K562 (cell line): ENCODE results near the gene PLEKHA7. TPM values are rescaled to one million over a fixed set of nuclear protein-coding genes. Genes with fewer than 3 reads are reported as not detected.

Source experiments
- ATAC-seq: fragments of 200-7000 bp; cut with Tn5 transposase; 3 replicates; pipeline ENCODE4 v1.9.1; 2020; ENCODE audit warnings: moderate library complexity
- BruUV-seq: library from RNA; stranded (reverse); fragments of 400-500 nt; replicated peaks from 2 replicates; lab custom pipeline; 2021; lab: Mats Ljungman, UMichigan
- CTCF ChIA-PET: fragments of 300-600 bp; formaldehyde crosslinking; extraction: SDS; loops from one replicate; lab custom pipeline; 2021; ENCODE audit warnings: low intra/inter-chr PET ratio; lab: Yijun Ruan, JAX
- POLR2A ChIA-PET: fragments of 300-600, 350-650 bp; sonication (Branson Sonifier 250); formaldehyde crosslinking; extraction: SDS; loops from one replicate; lab custom pipeline; 2021; ENCODE audit warnings: antibody characterized with exemption, inconsistent platforms; lab: Yijun Ruan, JAX
- DNase-seq, 4 experiments: peaks; one replicate each; pipeline versions ENCODE4 v3.0.0 to v3.0.0-alpha.2; 2011 to 2018; ENCODE audit warnings: low spot score in 3 of 4, mixed read lengths in 3 of 4; ENCODE audit errors: extremely low read depth in 1 of 4
- FAIRE-seq: peaks from 2 replicates; lab custom pipeline; 2011; peaks lifted over from hg19 to GRCh38; lab: Jason Lieb, UNC
- H2AFZ ChIP-seq: 2 replicates; pipeline ENCODE4 v1.6.0; 2011; ENCODE audit warnings: low read depth, low read length, control low read depth, inconsistent platforms
- H3K27ac ChIP-seq: fragments of 200-600 bp; 3 replicates; pipeline ENCODE4 v1.8.0; 2011; ENCODE audit warnings: low read depth, mild to moderate bottlenecking, control low read depth, inconsistent platforms, low read length, moderate library complexity, mixed read lengths; ENCODE audit errors: extremely low read depth
- H3K27me3 ChIP-seq, 2 experiments: fragments of 300-600 bp in 1 of 2; 2 replicates in 1 of 2; 3 replicates in 1 of 2; pipeline versions ENCODE4 v1.6.0 to v1.8.0; 2011; ENCODE audit warnings: inconsistent platforms in 2 of 2, low read length in 2 of 2, mild to moderate bottlenecking in 1 of 2, mixed read lengths in 1 of 2, moderate library complexity in 1 of 2; ENCODE audit not compliant: control insufficient read depth in 2 of 2, insufficient read depth in 2 of 2
- H3K36me3 ChIP-seq: fragments of 300-600 bp; 3 replicates; pipeline ENCODE4 v1.8.0; 2011; ENCODE audit warnings: mild to moderate bottlenecking, low read length, inconsistent platforms; ENCODE audit not compliant: control insufficient read depth, insufficient read depth
- H3K4me1 ChIP-seq, 2 experiments: fragments of 200-600 bp in 1 of 2; replicated peaks in 1 of 2; 2 replicates in 1 of 2; 3 replicates in 1 of 2; pipeline versions ENCODE4 v1.5.1 to v1.8.0; 2011; ENCODE audit warnings: inconsistent platforms in 2 of 2, low read length in 2 of 2, mild to moderate bottlenecking in 1 of 2, mixed read lengths in 1 of 2, moderate library complexity in 1 of 2; ENCODE audit not compliant: control insufficient read depth in 2 of 2, insufficient read depth in 2 of 2
- H3K4me2 ChIP-seq: 2 replicates; pipeline ENCODE4 v1.6.1; 2011; ENCODE audit warnings: low read length, control low read depth, inconsistent platforms, mixed read lengths; ENCODE audit not compliant: insufficient read depth
- H3K4me3 ChIP-seq: fragments of 200-600 bp; sonication (generic), shearing (Covaris generic); 2 replicates; pipeline ENCODE4 v1.5.1; 2016; ENCODE audit warnings: control low read depth, inconsistent platforms
- H3K79me2 ChIP-seq: fragments of 200-600 bp; 3 replicates; pipeline ENCODE4 v1.8.0; 2011; ENCODE audit warnings: low read length, inconsistent platforms; ENCODE audit not compliant: control insufficient read depth, insufficient read depth
- H3K9ac ChIP-seq, 2 experiments: 2 replicates each; pipeline versions ENCODE4 v1.6.0 to v1.6.1; 2011; ENCODE audit warnings: low read depth in 2 of 2, low read length in 2 of 2, control low read depth in 1 of 2, inconsistent platforms in 1 of 2, mild to moderate bottlenecking in 1 of 2, mixed read lengths in 1 of 2; ENCODE audit not compliant: insufficient read depth in 1 of 2
- H3K9me1 ChIP-seq: one replicate; pipeline ENCODE4 v1.6.0; 2011; ENCODE audit warnings: inconsistent platforms, mild to moderate bottlenecking, low read length, moderate library complexity; ENCODE audit not compliant: control insufficient read depth, insufficient read depth
- H3K9me3 ChIP-seq: replicated peaks from 2 replicates; pipeline ENCODE4 v1.5.1; 2011; ENCODE audit warnings: low read depth, low read length, inconsistent platforms; ENCODE audit not compliant: control insufficient read depth, insufficient read depth
- H4K20me1 ChIP-seq: replicated peaks from 2 replicates; pipeline ENCODE4 v1.6.1; 2011; ENCODE audit warnings: low read length, inconsistent platforms, mixed read lengths; ENCODE audit not compliant: control insufficient read depth, insufficient read depth
- ARNT ChIP-seq, 2 experiments: fragments of 450-650 bp; IDR thresholded peaks; 2 replicates each; pipeline ENCODE4 v1.6.1; 2016; ENCODE audit warnings: mild to moderate bottlenecking in 1 of 2
- C11orf30 ChIP-seq: fragments of 450-650 bp; IDR thresholded peaks from 2 replicates; pipeline ENCODE4 v1.6.1; 2016; ENCODE audit warnings: low read depth, mild to moderate bottlenecking
- EZH2 ChIP-seq: IDR thresholded peaks from 2 replicates; pipeline ENCODE4 v1.6.1; 2012; ENCODE audit warnings: low read depth, mild to moderate bottlenecking, inconsistent platforms, low read length, borderline replicate concordance
- NFE2L1 ChIP-seq: fragments of 450-650 bp; IDR thresholded peaks from 2 replicates; pipeline ENCODE4 v1.6.1; 2016; ENCODE audit warnings: missing genetic modification characterization, low read depth, mild to moderate bottlenecking, missing compliant biosample characterization, moderate library complexity, borderline replicate concordance
- POLR2G ChIP-seq: fragments of 200-400 bp; formaldehyde crosslinking; IDR thresholded peaks from 2 replicates; pipeline ENCODE4 v1.6.1; 2017; ENCODE audit warnings: low read depth, mild to moderate bottlenecking, antibody characterized with exemption, low read length, moderate library complexity
- ZNF316 ChIP-seq: fragments of 450-650 bp; IDR thresholded peaks from 2 replicates; pipeline ENCODE4 v1.6.1; 2016
- WGBS: fragments of 100-300 bp; shearing (Covaris generic); methylation state at CpG from one replicate; pipeline ENCODE4 v1.1.6; 2016; ENCODE audit warnings: low coverage, mixed read lengths; ENCODE audit not compliant: insufficient coverage; ENCODE audit errors: missing lambda C conversion rate; 5-methylcytosine and 5-hydroxymethylcytosine counted together
- in situ Hi-C: fragments of 300-500 bp; cut with MboI; formaldehyde crosslinking; loops from 4 replicates; pipeline ENCODE4 v1.15.0; 2018; ENCODE audit warnings: inconsistent platforms, mixed read lengths
- intact Hi-C: fragments of 100-400 bp; cut with micrococcal nuclease; formaldehyde crosslinking; loops from 2 replicates; pipeline ENCODE4 v1.14.2; 2022
- polyA plus RNA-seq, 8 experiments: library from polyadenylated mRNA; depleted of rRNA in 4 of 8; stranded (reverse) in 5 of 8; unstranded in 3 of 8; fragments of >200 nt; fragmentation: Nextera tagmentation in 2 of 8; fragmentation: Illumina TruSeq in 1 of 8; extraction: Ambion mirVana in 2 of 8; extraction: Trizol in 1 of 8; gene quantifications; 2 replicates each; pipeline versions ENCODE4 v1.2.1 to v1.2.3, GENCODE V29; 2011 to 2014; ENCODE audit warnings: inconsistent platforms in 1 of 8, missing spikeins in 1 of 8
- total RNA-seq, 7 experiments: library from RNA; depleted of rRNA in 6 of 7; stranded (reverse); fragments of >200 nt in 6 of 7; fragmentation: Illumina TruSeq in 2 of 7; extraction: Trizol in 2 of 7; gene quantifications; 2 replicates each; pipeline versions ENCODE4 v1.2.1 to v1.2.3, GENCODE V29; 2011 to 2021; ENCODE audit warnings: low replicate concordance in 1 of 7
- TF ChIP-seq, protein P1 (sequence below), 2 experiments: fragments of 250-450 bp in 1 of 2; fragments of 450-650 bp in 1 of 2; sonication (Bioruptor Pico) in 1 of 2; IDR thresholded peaks; 2 replicates each; pipeline versions ENCODE4 v1.6.1 to v1.8.0; 2016 to 2021; ENCODE audit warnings: mild to moderate bottlenecking in 2 of 2, moderate library complexity in 2 of 2, missing compliant biosample characterization in 1 of 2, missing genetic modification characterization in 1 of 2
- TF ChIP-seq, protein P2 (sequence below), 2 experiments: IDR thresholded peaks; 2 replicates each; pipeline ENCODE4 v1.6.1; 2012; ENCODE audit warnings: improper control_type of control experiment in 2 of 2, low read depth in 2 of 2, low read length in 2 of 2, borderline replicate concordance in 1 of 2

The PLEKHA7 gene
- total and polyA plus RNA-seq, 9 of the 15 experiments (the other 6 are each of a cell fraction or from before 2014, with no cell fraction given), result 0.06 to 0.77 (median 0.20) TPM; not detected in 1

DNA sequence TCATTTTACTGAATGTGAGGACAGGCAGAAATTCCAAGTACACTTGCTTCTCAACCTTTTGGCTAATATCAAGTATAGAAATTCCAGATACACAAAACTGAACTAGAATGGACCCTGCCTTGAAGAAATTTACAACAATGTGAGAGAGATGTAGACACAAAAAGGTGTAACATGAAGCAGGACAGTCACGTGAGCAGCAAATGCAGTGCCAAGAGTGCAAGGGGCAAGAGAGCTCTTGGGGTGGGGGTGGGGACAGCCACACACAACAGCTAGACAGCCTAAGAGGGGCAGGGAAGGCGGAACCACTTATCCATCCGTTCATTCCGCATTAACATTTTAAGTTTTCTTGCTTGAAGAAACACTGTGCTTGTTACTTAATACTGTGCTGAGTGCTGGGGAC, 28.9 kb downstream of the PLEKHA7 start:
- no TSS peak for BruUV-seq
- Histone ChIP-seq H3K4me3 (no peak overlapping the region), H2AFZ (no peak overlapping the region), H4K20me1 (no peaks in the 10 kb centered on the region), H3K4me1 (no peaks in the 10 kb centered on the region; a peak in 2 of 5 replicates), H3K27me3 (peaks cover 0 to 15% of the 10 kb centered on the region in 2 experiments; a peak in 3 of 5 replicates), H3K79me2 (no peaks in the 10 kb centered on the region), H3K36me3 (no peaks in the 10 kb centered on the region), H3K27ac (no peak overlapping the region), H3K9ac (no peak overlapping the region), H3K9me3 (no peaks in the 10 kb centered on the region), H3K4me2 (no peak overlapping the region), H3K9me1 (no peaks in the 10 kb centered on the region)
- WGBS, result 6% methylated on average over 4 of the region's 4 CpGs
- in situ Hi-C loops, result no loop called here
- CTCF ChIA-PET, result no interaction called here
- FAIRE-seq, result no peak
- ATAC-seq, result no peak
- intact Hi-C loops, result no loop called here
- no peak for TF ChIP-seq NFE2L1 (tag)
- no peak for TF ChIP-seq ARNT (IDR thresholded peaks at IDR 0.05)
- TF ChIP-seq EZH2, result no peak
- TF ChIP-seq, protein P1, sequence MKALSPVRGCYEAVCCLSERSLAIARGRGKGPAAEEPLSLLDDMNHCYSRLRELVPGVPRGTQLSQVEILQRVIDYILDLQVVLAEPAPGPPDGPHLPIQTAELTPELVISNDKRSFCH (CRISPR knock-in tag; IDR thresholded peaks at IDR 0.05), result no peak
- TF ChIP-seq, protein P1 (tag; IDR thresholded peaks at IDR 0.05), result no peak
- POLR2A ChIA-PET, result interaction anchor here (1.3 kb wide), 1 partner anchor 16 kb away, joined by 4 read pairs; no protein-coding TSS in a partner anchor
- no peak for DNase-seq

DNA sequence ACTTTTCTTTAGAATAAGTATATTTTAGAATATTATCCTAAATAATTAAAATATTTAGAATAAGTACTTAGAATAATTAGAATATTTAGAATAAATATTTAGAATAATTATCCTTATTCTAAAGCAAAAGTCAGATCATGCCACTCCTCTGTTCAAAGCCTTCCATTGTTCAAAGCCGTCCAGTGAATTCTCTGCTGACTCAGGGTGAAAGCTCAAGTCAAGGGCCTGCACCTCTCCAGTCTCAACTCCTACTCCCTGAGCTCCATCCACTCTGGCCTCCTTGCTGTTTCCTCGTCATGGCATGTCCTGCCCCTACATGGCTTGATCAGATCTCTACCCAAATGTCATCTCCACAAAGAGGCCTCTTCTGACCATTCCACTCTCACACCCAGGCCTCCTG, 30.0 kb downstream of the PLEKHA7 start:
- H3K9me1 ChIP-seq, result no peaks in the 10 kb centered on the region
- in situ Hi-C loops, result no loop called here
- no peak for DNase-seq
- no TSS peak for BruUV-seq
- no peak overlapping the region for H3K4me2 ChIP-seq
- TF ChIP-seq, protein P2, sequence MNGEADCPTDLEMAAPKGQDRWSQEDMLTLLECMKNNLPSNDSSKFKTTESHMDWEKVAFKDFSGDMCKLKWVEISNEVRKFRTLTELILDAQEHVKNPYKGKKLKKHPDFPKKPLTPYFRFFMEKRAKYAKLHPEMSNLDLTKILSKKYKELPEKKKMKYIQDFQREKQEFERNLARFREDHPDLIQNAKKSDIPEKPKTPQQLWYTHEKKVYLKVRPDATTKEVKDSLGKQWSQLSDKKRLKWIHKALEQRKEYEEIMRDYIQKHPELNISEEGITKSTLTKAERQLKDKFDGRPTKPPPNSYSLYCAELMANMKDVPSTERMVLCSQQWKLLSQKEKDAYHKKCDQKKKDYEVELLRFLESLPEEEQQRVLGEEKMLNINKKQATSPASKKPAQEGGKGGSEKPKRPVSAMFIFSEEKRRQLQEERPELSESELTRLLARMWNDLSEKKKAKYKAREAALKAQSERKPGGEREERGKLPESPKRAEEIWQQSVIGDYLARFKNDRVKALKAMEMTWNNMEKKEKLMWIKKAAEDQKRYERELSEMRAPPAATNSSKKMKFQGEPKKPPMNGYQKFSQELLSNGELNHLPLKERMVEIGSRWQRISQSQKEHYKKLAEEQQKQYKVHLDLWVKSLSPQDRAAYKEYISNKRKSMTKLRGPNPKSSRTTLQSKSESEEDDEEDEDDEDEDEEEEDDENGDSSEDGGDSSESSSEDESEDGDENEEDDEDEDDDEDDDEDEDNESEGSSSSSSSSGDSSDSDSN (IDR thresholded peaks at IDR 0.05; ENCODE audit: borderline replicate concordance in 1 of 2, low read depth in 2 of 2, low read length in 2 of 2), result no peak
- TF ChIP-seq C11orf30, result peak; percentile 6; the same call in 1 of the 2 replicates
- TF ChIP-seq POLR2G, result no peak
- TF ChIP-seq ZNF316, result 0 out of 2 replicates have a peak, but pooled peaks have one; percentile 17
- H3K4me3 ChIP-seq, result no peak overlapping the region
- ATAC-seq, result no peak
- no peaks in the 10 kb centered on the region for H3K36me3 ChIP-seq
- H3K4me1 ChIP-seq, result no peaks in the 10 kb centered on the region; a peak in 2 of 5 replicates
- ChIA-PET POLR2A (interaction anchor here (0.6 to 1.3 kb wide), 3 partner anchors 10 to 34 kb away, joined by 3 to 4 read pairs (median 3); no protein-coding TSS in a partner anchor), CTCF (no interaction called here)
- WGBS, result 15% methylated on average over 2 of the region's 2 CpGs
- intact Hi-C loops, result no loop called here
- FAIRE-seq, result no peak
- no peak overlapping the region for H2AFZ ChIP-seq
- H3K9ac ChIP-seq, result no peak overlapping the region
- no peaks in the 10 kb centered on the region for H3K79me2 ChIP-seq
- no peaks in the 10 kb centered on the region for H3K9me3 ChIP-seq
- H4K20me1 ChIP-seq, result no peaks in the 10 kb centered on the region
- no peak overlapping the region for H3K27ac ChIP-seq
- peaks cover 3 to 24% of the 10 kb centered on the region in 2 experiments for H3K27me3 ChIP-seq
